HL-60 (cell line): ENCODE measurements around the gene MMP20.

Source experiments
- DNase-seq, 2 experiments: peaks; one replicate each; pipeline ENCODE4 v3.0.0-alpha.2; 2010 to 2020; ENCODE audit warnings: low read depth in 1 of 2, low spot score in 1 of 2
- H3K27ac ChIP-seq: fragments of 250-450 bp; sonication (Bioruptor Pico); replicated peaks from 2 replicates; pipeline ENCODE4 v1.5.1; 2020; ENCODE audit warnings: mild to moderate bottlenecking, moderate library complexity
- H3K27me3 ChIP-seq: fragments of 250-450 bp; sonication (Bioruptor Pico); 2 replicates; pipeline ENCODE4 v1.5.1; 2021; ENCODE audit warnings: mild to moderate bottlenecking, moderate library complexity; ENCODE audit not compliant: insufficient read depth, poor library complexity, severe bottlenecking
- H3K4me3 ChIP-seq: replicated peaks from 2 replicates; pipeline ENCODE4 v1.5.1; 2011; ENCODE audit warnings: mild to moderate bottlenecking, control low read depth, low read length; ENCODE audit not compliant: insufficient read depth
- GABPA ChIP-seq: IDR thresholded peaks from 2 replicates; pipeline ENCODE4 v1.6.1; 2012; ENCODE audit warnings: low read depth
- POLR2AphosphoS5 ChIP-seq: IDR thresholded peaks from 2 replicates; pipeline ENCODE4 v1.6.1; 2012; ENCODE audit warnings: low read depth
- SPI1 ChIP-seq: IDR thresholded peaks from 2 replicates; pipeline ENCODE4 v1.6.1; 2012; ENCODE audit warnings: low read depth, mild to moderate bottlenecking, borderline replicate concordance
- TF ChIP-seq, protein P1 (sequence below): IDR thresholded peaks from 2 replicates; pipeline ENCODE4 v1.6.1; 2012; ENCODE audit warnings: low read depth; ENCODE audit not compliant: insufficient replicate concordance
- TF ChIP-seq, protein P2 (sequence below): IDR thresholded peaks from one replicate; pipeline ENCODE4 v1.5.1; 2011; ENCODE audit warnings: low read length, control low read depth, inconsistent platforms; ENCODE audit not compliant: insufficient read depth

MMP20 gene

DNA sequence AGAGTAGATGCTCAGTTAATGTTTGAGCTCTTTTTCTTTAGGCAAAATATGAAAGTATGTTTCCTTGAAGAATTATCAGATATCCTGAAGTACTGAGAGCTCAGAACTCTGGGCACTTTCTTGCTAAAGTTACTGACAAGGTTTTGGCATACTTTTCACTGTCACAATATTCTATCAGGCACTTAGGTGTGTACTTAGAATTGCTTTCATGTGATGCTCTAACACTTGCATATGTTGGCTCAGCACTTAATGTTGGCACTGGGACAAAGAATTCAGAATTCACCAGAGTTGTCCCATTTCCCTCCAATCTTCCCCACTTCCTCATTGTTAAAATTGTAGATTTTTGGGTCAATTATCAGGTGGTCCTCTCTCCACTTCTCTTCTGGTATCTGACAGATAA lies 5.0 kb downstream of the MMP20 start:
- TF ChIP-seq GABPA (no peak), POLR2AphosphoS5 (no peak), SPI1 (peak; percentile 38; the same call in 1 of the 2 replicates)
- TF ChIP-seq, protein P1, sequence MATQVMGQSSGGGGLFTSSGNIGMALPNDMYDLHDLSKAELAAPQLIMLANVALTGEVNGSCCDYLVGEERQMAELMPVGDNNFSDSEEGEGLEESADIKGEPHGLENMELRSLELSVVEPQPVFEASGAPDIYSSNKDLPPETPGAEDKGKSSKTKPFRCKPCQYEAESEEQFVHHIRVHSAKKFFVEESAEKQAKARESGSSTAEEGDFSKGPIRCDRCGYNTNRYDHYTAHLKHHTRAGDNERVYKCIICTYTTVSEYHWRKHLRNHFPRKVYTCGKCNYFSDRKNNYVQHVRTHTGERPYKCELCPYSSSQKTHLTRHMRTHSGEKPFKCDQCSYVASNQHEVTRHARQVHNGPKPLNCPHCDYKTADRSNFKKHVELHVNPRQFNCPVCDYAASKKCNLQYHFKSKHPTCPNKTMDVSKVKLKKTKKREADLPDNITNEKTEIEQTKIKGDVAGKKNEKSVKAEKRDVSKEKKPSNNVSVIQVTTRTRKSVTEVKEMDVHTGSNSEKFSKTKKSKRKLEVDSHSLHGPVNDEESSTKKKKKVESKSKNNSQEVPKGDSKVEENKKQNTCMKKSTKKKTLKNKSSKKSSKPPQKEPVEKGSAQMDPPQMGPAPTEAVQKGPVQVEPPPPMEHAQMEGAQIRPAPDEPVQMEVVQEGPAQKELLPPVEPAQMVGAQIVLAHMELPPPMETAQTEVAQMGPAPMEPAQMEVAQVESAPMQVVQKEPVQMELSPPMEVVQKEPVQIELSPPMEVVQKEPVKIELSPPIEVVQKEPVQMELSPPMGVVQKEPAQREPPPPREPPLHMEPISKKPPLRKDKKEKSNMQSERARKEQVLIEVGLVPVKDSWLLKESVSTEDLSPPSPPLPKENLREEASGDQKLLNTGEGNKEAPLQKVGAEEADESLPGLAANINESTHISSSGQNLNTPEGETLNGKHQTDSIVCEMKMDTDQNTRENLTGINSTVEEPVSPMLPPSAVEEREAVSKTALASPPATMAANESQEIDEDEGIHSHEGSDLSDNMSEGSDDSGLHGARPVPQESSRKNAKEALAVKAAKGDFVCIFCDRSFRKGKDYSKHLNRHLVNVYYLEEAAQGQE: no peak
- H3K27me3 ChIP-seq: no peaks in the 10 kb centered on the region
- no peak for DNase-seq

DNA sequence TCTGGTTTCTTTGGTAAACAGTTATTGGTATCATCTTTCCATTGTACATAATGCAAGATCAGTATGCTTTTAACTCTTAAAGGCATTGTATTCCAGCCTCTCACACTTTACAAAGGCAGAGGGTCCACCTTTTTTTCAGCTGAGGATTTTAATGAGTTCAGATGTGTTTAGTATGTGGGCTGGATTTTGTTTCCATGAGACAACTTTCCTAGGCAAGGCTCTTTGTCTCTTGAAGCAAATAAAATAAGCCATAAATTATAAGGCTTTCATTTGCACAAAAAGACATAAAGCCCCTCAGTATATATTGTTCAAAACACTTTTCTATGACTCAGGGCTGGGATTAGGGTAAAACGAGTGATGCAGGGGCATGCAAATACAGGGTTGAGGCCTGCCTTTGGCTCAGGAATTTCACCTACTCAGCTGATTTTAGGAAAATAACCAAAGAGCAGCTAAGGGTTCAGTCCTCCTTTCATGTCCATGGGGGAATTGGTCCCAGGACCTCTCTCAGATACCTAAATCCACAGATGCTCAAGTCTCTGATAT lies 7.6 kb downstream of the MMP20 start:
- no peaks in the 10 kb centered on the region for H3K27me3 ChIP-seq
- no peak overlapping the region for H3K4me3 ChIP-seq
- DNase-seq: no peak
- TF ChIP-seq SPI1 (no peak), POLR2AphosphoS5 (no peak), GABPA (no peak)
- TF ChIP-seq, protein P1: no peak
- TF ChIP-seq, protein P2, sequence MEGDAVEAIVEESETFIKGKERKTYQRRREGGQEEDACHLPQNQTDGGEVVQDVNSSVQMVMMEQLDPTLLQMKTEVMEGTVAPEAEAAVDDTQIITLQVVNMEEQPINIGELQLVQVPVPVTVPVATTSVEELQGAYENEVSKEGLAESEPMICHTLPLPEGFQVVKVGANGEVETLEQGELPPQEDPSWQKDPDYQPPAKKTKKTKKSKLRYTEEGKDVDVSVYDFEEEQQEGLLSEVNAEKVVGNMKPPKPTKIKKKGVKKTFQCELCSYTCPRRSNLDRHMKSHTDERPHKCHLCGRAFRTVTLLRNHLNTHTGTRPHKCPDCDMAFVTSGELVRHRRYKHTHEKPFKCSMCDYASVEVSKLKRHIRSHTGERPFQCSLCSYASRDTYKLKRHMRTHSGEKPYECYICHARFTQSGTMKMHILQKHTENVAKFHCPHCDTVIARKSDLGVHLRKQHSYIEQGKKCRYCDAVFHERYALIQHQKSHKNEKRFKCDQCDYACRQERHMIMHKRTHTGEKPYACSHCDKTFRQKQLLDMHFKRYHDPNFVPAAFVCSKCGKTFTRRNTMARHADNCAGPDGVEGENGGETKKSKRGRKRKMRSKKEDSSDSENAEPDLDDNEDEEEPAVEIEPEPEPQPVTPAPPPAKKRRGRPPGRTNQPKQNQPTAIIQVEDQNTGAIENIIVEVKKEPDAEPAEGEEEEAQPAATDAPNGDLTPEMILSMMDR: no peak
- H3K27ac ChIP-seq: no peak overlapping the region

More for the DNA sequence above, 5.0 kb downstream of the MMP20 start:
- Histone ChIP-seq H3K4me3 (no peak overlapping the region), H3K27ac (no peak overlapping the region)

DNA sequence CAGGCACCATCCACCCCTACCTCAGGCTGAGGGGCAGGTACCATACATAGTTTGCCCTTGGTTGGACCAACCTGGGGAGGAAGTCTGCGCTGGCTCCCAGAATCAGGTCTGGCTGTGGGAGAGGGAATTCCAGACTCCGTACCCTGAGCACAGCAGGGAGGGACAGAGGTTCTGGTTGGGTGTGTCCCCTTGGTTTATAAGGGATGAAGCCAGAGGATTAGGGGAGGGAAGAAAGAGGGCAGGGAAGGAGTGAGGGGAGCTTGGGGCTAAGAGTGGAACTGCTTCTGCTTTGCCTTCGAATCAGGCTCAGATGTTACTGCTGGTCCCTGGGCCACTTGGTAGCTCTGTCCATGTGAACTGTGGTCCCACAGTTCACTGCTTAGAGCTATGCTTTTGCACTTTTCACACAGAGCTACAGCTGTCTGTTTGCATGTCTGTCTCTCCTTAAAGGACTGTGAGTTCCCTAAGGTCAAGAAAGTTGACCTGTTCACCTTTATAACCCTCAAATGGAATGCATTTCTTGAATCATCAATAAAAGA lies 9.2 kb downstream of the MMP20 start:
- Histone ChIP-seq H3K27ac (no peak overlapping the region), H3K27me3 (no peaks in the 10 kb centered on the region), H3K4me3 (no peak overlapping the region)
- TF ChIP-seq POLR2AphosphoS5 (no peak), GABPA (no peak), SPI1 (no peak)
- TF ChIP-seq, protein P2: no peak
- TF ChIP-seq, protein P1: no peak
- no peak for DNase-seq
